Neural progenitor cell (in vitro differentiated cells): ENCODE results near the gene IPO7.

Experiments
- CTCF ChIP-seq: fragments of 200-600 bp; sonication (generic); IDR thresholded peaks from 2 replicates; pipeline ENCODE4 v1.5.1; 2017; ENCODE audit warnings: antibody characterized with exemption, mild to moderate bottlenecking
- EZH2 ChIP-seq: fragments of 200-600 bp; sonication (generic); IDR thresholded peaks from 2 replicates; pipeline ENCODE4 v1.6.1; 2017; ENCODE audit warnings: antibody characterized with exemption, mild to moderate bottlenecking, moderate library complexity

GRCh38 chr11:9446230-9446629 is 61.8 kb downstream of the IPO7 start:
- TF ChIP-seq EZH2: no peak
- TF ChIP-seq CTCF: no peak
